Hepatocyte (in vitro differentiated cells): Measurements from ENCODE around the gene OS9. TPM values are rescaled to one million over a fixed set of nuclear protein-coding genes. Genes with fewer than 3 reads are reported as not detected.

Source experiments
- DNase-seq: peaks from one replicate; pipeline ENCODE4 v3.0.0-alpha.2; 2016; ENCODE audit warnings: low spot score
- H2AFZ ChIP-seq: fragments of 200-600 bp; sonication (generic); 2 replicates; pipeline ENCODE4 v1.6.0; 2016; ENCODE audit warnings: antibody characterized with exemption, mild to moderate bottlenecking
- H3K27ac ChIP-seq: fragments of 200-600 bp; sonication (generic); 2 replicates; pipeline ENCODE4 v1.5.1; 2016; ENCODE audit warnings: mild to moderate bottlenecking
- H3K27me3 ChIP-seq: fragments of 200-600 bp; sonication (generic); 2 replicates; pipeline ENCODE4 v1.6.1; 2016
- H3K36me3 ChIP-seq: fragments of 200-600 bp; sonication (generic); replicated peaks from 2 replicates; pipeline ENCODE4 v1.5.1; 2016; ENCODE audit warnings: low read depth; ENCODE audit not compliant: insufficient read depth
- H3K4me1 ChIP-seq: fragments of 200-600 bp; sonication (generic); 2 replicates; pipeline ENCODE4 v1.5.1; 2016; ENCODE audit warnings: mild to moderate bottlenecking, moderate library complexity; ENCODE audit not compliant: insufficient read depth
- H3K4me2 ChIP-seq: fragments of 200-600 bp; sonication (generic); 2 replicates; pipeline ENCODE4 v1.6.0; 2016
- H3K4me3 ChIP-seq: fragments of 200-600 bp; sonication (generic); 2 replicates; pipeline ENCODE4 v1.5.1; 2016; ENCODE audit warnings: mild to moderate bottlenecking
- H3K79me2 ChIP-seq: fragments of 200-600 bp; sonication (generic); 2 replicates; pipeline ENCODE4 v1.6.0; 2017; ENCODE audit warnings: mild to moderate bottlenecking
- H3K9me2 ChIP-seq: fragments of 200-600 bp; sonication (generic); replicated peaks from 2 replicates; pipeline ENCODE4 v1.6.0; 2017; ENCODE audit warnings: mild to moderate bottlenecking; ENCODE audit not compliant: insufficient read depth
- H3K9me3 ChIP-seq: fragments of 200-600 bp; sonication (generic); 2 replicates; pipeline ENCODE4 v1.5.1; 2016; ENCODE audit warnings: low read depth, mild to moderate bottlenecking
- H4K20me1 ChIP-seq: fragments of 200-600 bp; sonication (generic); 2 replicates; pipeline ENCODE4 v1.6.0; 2016; ENCODE audit warnings: mild to moderate bottlenecking; ENCODE audit not compliant: insufficient read depth, poor library complexity, severe bottlenecking
- CTCF ChIP-seq: fragments of 200-600 bp; sonication (generic); IDR thresholded peaks from 2 replicates; pipeline ENCODE4 v1.5.1; 2016; ENCODE audit warnings: antibody characterized with exemption, mild to moderate bottlenecking; ENCODE audit not compliant: poor library complexity
- EZH2 ChIP-seq: fragments of 200-600 bp; sonication (generic); IDR thresholded peaks from 2 replicates; pipeline ENCODE4 v1.6.1; 2016; ENCODE audit warnings: antibody characterized with exemption, mild to moderate bottlenecking, borderline replicate concordance
- EZH2phosphoT487 ChIP-seq: fragments of 200-600 bp; sonication (generic); IDR thresholded peaks from one replicate; pipeline ENCODE4 v1.6.1; 2018; ENCODE audit warnings: antibody characterized with exemption, mild to moderate bottlenecking, low read depth, moderate library complexity; ENCODE audit not compliant: unreplicated experiment, severe bottlenecking
- WGBS: methylation state at CpG from one replicate; pipeline ENCODE4 v1.1.6; 2016; ENCODE audit warnings: low lambda C conversion rate; ENCODE audit errors: missing lambda C conversion rate; 5-methylcytosine and 5-hydroxymethylcytosine counted together
- polyA plus RNA-seq: library from polyadenylated mRNA; unstranded; fragments of >200 nt; fragmentation: Nextera tagmentation; extraction: Ambion mirVana; gene quantifications from 2 replicates; pipeline ENCODE4 v1.2.1, GENCODE V29; 2016
- total RNA-seq: library from RNA; depleted of rRNA; stranded (reverse); fragments of >200 nt; gene quantifications from 2 replicates; pipeline ENCODE4 v1.2.3, GENCODE V29; 2014

The OS9 gene
- total and polyA plus RNA-seq, 2 experiments from 2014 or later: 243 to 366 TPM

GRCh38 chr12:57722716-57723629 is 29.0 kb downstream of the OS9 start:
- Histone ChIP-seq H3K36me3 (no peaks in the 10 kb centered on the region), H3K79me2 (no peaks in the 10 kb centered on the region), H2AFZ (no peak overlapping the region), H3K4me1 (peaks cover 6% of the 10 kb centered on the region), H3K9me3 (no peaks in the 10 kb centered on the region), H3K4me2 (no peak overlapping the region), H3K27ac (no peak overlapping the region), H4K20me1 (no peaks in the 10 kb centered on the region), H3K27me3 (peaks cover 39% of the 10 kb centered on the region), H3K9me2 (no peaks in the 10 kb centered on the region), H3K4me3 (no peak overlapping the region)
- no peak for TF ChIP-seq EZH2phosphoT487
- no peak for TF ChIP-seq EZH2
- TF ChIP-seq CTCF: no peak
- WGBS: 76% methylated on average over 11 of the region's 11 CpGs
- peak; percentile 2 for DNase-seq

GRCh38 chr12:57723630-57723962 is 29.7 kb downstream of the OS9 start:
- H3K36me3 ChIP-seq: no peaks in the 10 kb centered on the region
- H3K4me2 ChIP-seq: no peak overlapping the region
- no peak for DNase-seq

GRCh38 chr12:57724003-57724935 is 30.3 kb downstream of the OS9 start:
- no peaks in the 10 kb centered on the region for H3K36me3 ChIP-seq
- no peak overlapping the region for H2AFZ ChIP-seq
- 83% methylated on average over 12 of the region's 12 CpGs for WGBS
- TF ChIP-seq CTCF (no peak), EZH2phosphoT487 (no peak), EZH2 (no peak)
- H3K4me1 ChIP-seq: peaks cover 6% of the 10 kb centered on the region
- no peaks in the 10 kb centered on the region for H3K9me2 ChIP-seq
- H4K20me1 ChIP-seq: no peaks in the 10 kb centered on the region
- H3K9me3 ChIP-seq: no peaks in the 10 kb centered on the region
- H3K79me2 ChIP-seq: no peaks in the 10 kb centered on the region
- H3K4me3 ChIP-seq: no peak overlapping the region
- no peak overlapping the region for H3K4me2 ChIP-seq
- peaks cover 49% of the 10 kb centered on the region for H3K27me3 ChIP-seq
- peak; percentile 1 for DNase-seq
- H3K27ac ChIP-seq: no peak overlapping the region

More at GRCh38 chr12:57723630-57723962, 29.7 kb downstream of the OS9 start:
- H3K27me3 ChIP-seq: peaks cover 45% of the 10 kb centered on the region
- H3K9me2 ChIP-seq: no peaks in the 10 kb centered on the region
- WGBS: 70% methylated on average over 2 of the region's 2 CpGs
- TF ChIP-seq EZH2phosphoT487 (no peak), EZH2 (no peak), CTCF (no peak)
- no peak overlapping the region for H3K27ac ChIP-seq
- H4K20me1 ChIP-seq: no peaks in the 10 kb centered on the region
- H3K79me2 ChIP-seq: no peaks in the 10 kb centered on the region
- H3K4me3 ChIP-seq: no peak overlapping the region
- H3K9me3 ChIP-seq: no peaks in the 10 kb centered on the region
- no peak overlapping the region for H2AFZ ChIP-seq
- peaks cover 6% of the 10 kb centered on the region for H3K4me1 ChIP-seq
